Heart right ventricle (tissue), 16 donors: ENCODE measurements around the gene RPS15. TPM values are rescaled to one million over a fixed set of nuclear protein-coding genes. Genes with fewer than 3 reads are reported as not detected.

ENCODE experiments used
- ATAC-seq, 8 donors: fragments of 200-7000 bp; cut with Tn5 transposase; one replicate each; pipeline ENCODE4 v1.9.1; 2020; ENCODE audit warnings: mild to moderate bottlenecking in 8 of 8, moderate library complexity in 8 of 8, moderate number of reproducible peaks in 1 of 8
- DNase-seq, 2 donors: peaks; one replicate each; pipeline ENCODE4 v3.0.0-alpha.2; 2020
- H3K27ac ChIP-seq, 10 donors: fragments of 200-600 bp; sonication (generic) in 2 of 10; one replicate each; pipeline versions ENCODE4 v1.5.0 to v1.8.0; 2020 to 2022; ENCODE audit warnings: mild to moderate bottlenecking in 3 of 10
- H3K27me3 ChIP-seq, 7 donors: fragments of 200-600 bp; one replicate each; pipeline ENCODE4 v1.8.0; 2021 to 2022; ENCODE audit warnings: mild to moderate bottlenecking in 2 of 7
- H3K36me3 ChIP-seq, 9 donors: fragments of 200-600 bp; sonication (generic) in 1 of 9; one replicate each; pipeline versions ENCODE4 v1.5.0 to v1.8.0; 2020 to 2022; ENCODE audit warnings: mild to moderate bottlenecking in 2 of 9
- H3K4me1 ChIP-seq, 9 donors: fragments of 200-600 bp; sonication (generic) in 1 of 9; one replicate each; pipeline versions ENCODE4 v1.5.0 to v1.8.0; 2020 to 2022; ENCODE audit warnings: mild to moderate bottlenecking in 4 of 9
- H3K4me3 ChIP-seq, 10 donors: fragments of 200-600 bp; sonication (generic) in 2 of 10; one replicate each; pipeline versions ENCODE4 v1.5.0 to v1.8.0; 2020 to 2022; ENCODE audit warnings: mild to moderate bottlenecking in 7 of 10, moderate library complexity in 2 of 10
- H3K9me3 ChIP-seq, 11 donors: fragments of 200-600 bp in 10 of 11; sonication (generic) in 2 of 11; one replicate each; pipeline versions ENCODE4 v1.5.0 to v1.8.0; 2013 to 2022; ENCODE audit warnings: mild to moderate bottlenecking in 2 of 11, control low read depth in 1 of 11, moderate library complexity in 1 of 11
- whole genome bisulfite sequencing, 2 donors: extraction: QIAGEN DNeasy Blood & Tissue Kit; methylation state at CpG; one replicate each; pipeline ENCODE4 v1.1.7; 2013; ENCODE audit warnings: inconsistent platforms in 1 of 2; 5-methylcytosine and 5-hydroxymethylcytosine counted together
- intact Hi-C, 10 donors: fragments of 100-400 bp; cut with DNase I; formaldehyde crosslinking; loops; one replicate each; pipeline versions ENCODE4 v1.11.1 to v1.14.2; 2022
- polyA plus RNA-seq, 2 donors: library from polyadenylated mRNA; stranded (reverse); fragments of 200-250 nt; gene quantifications; one replicate each; pipeline ENCODE4 v1.2.3, GENCODE V29; 2013
- total RNA-seq, 10 donors: library from RNA; stranded (reverse); fragmentation: NEBNext Ultra II Directional in 3 of 10; extraction: Animal tissue kit (Norgen Biotek cat#: 25700) in 3 of 10; gene quantifications; one replicate each; pipeline versions ENCODE4 v1.2.1 to v1.2.4, GENCODE V29; 2021 to 2023
- TF ChIP-seq, protein P1 (sequence below), 9 donors: fragments of 200-600 bp; sonication (generic) in 2 of 9; IDR thresholded peaks; one replicate each; pipeline versions ENCODE4 v1.5.0 to v1.8.0; 2021 to 2022; ENCODE audit warnings: antibody characterized with exemption in 9 of 9, mild to moderate bottlenecking in 5 of 9, moderate library complexity in 1 of 9
- donor health status: Arrhythmogenic right ventricular cardiomyopathy.
- donor health status: ischemic (EF 13 %, LVEDD 7.1; RV severe dilation, severe dysfunction).
- donor health status: healthy with polysubstance abuse.
- donor health status: DM: no; HTN: yes; CAD: no.
- donor health status: DM: no; HTN: no; CAD: no.
- donor health status: ischemic (EF 25% LVEDD 6.9; RV normal size, moderate dysfunction).
- donor health status: ischemic (EF 25% LVEDD 5.7; RV mildly dilated, moderate dysfunction).
- donor health status: healthy.
- donor health status: DM: yes; HTN: yes; CAD: no.
- donor health status: Ischemic cardiomyopathy.
- donor health status: ischemic (EF 35%, LVEDD 5.7; RV mildly dilated, moderate dysfunction).
- donor health status: nonischemic (EF 11% LVEDD 7.7; RV severe dilation, severe dysfunction).
- donor health status: DM: yes; HTN: yes; CAD: no.
- donor health status: PGD.
- donor health status: ischemic (EF 29% LVEDD 5.4; RV normal size, mild dysfunction).
- donor health status: nonischemic (EF 23%, LVEDD 6.1; RV moderate dilation, normal function).

RPS15 gene
- total and polyA plus RNA-seq, 12 donors = 480 to 3,724 (median 607) TPM

DNA sequence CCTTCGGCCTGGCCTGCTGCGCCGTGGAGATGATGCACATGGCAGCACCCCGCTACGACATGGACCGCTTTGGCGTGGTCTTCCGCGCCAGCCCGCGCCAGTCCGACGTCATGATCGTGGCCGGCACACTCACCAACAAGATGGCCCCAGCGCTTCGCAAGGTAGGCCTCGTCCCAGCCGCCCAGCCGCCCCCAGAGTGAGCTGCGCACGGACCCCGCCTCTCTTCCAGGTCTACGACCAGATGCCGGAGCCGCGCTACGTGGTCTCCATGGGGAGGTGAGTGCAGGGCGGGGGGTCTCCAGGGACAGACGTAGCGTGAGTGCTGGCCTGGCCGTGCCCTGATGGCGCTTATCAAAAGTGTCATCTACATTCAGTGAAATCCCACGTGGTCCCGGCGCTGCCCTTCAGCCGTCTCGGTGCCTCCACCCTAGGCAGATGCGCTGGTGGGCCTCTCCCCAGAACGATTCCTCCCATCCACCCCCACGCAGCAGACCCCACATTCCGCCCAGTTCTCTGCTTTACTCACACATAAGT lies 47.2 kb upstream of the RPS15 start:
- Histone ChIP-seq H3K27me3 (no peaks in the 10 kb centered on the region), H3K4me3 (no peak overlapping the region), H3K36me3 (peaks cover 0 to 84% (median 43%) of the 10 kb centered on the region in 9 donors), H3K4me1 (peaks cover 9 to 49% (median 27%) of the 10 kb centered on the region in 9 donors), H3K9me3 (no peaks in the 10 kb centered on the region), H3K27ac (no peak overlapping the region)
- DNase-seq (peak in 1 of 2 donors; percentile 17), ATAC-seq (no peak)
- intact Hi-C loops = no loop called here
- TF ChIP-seq, protein P1, sequence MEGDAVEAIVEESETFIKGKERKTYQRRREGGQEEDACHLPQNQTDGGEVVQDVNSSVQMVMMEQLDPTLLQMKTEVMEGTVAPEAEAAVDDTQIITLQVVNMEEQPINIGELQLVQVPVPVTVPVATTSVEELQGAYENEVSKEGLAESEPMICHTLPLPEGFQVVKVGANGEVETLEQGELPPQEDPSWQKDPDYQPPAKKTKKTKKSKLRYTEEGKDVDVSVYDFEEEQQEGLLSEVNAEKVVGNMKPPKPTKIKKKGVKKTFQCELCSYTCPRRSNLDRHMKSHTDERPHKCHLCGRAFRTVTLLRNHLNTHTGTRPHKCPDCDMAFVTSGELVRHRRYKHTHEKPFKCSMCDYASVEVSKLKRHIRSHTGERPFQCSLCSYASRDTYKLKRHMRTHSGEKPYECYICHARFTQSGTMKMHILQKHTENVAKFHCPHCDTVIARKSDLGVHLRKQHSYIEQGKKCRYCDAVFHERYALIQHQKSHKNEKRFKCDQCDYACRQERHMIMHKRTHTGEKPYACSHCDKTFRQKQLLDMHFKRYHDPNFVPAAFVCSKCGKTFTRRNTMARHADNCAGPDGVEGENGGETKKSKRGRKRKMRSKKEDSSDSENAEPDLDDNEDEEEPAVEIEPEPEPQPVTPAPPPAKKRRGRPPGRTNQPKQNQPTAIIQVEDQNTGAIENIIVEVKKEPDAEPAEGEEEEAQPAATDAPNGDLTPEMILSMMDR (IDR thresholded peaks at IDR 0.05) = no peak
- WGBS, 2 donors = 80 to 85% methylated on average over 42 of the region's 42 CpGs

DNA sequence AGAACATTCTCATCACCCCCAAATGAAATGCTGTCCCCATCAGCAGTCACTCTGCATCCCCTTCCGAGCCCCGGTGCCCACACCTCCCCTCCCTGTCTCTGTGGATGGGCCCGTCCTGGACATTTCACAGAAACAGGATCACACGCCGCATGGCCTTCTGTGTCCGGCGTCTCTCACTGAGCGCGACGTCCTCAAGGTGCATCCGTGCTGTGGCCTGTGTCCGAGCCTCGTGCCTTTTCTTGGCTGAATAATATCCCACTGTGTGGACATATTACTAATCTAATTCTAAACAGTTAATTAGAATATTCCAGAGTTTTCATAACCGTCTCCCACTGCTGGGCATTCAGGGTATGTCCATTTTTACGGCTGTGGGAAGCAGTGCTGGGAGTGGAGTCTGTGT lies 45.8 kb upstream of the RPS15 start:
- peaks cover 10 to 48% (median 24%) of the 10 kb centered on the region in 9 donors for H3K4me1 ChIP-seq
- ATAC-seq (no peak), DNase-seq (no peak)
- H3K9me3 ChIP-seq = no peaks in the 10 kb centered on the region
- H3K4me3 ChIP-seq = no peak overlapping the region
- no peaks in the 10 kb centered on the region for H3K27me3 ChIP-seq
- H3K36me3 ChIP-seq = peaks cover 0 to 76% (median 43%) of the 10 kb centered on the region in 9 donors
- TF ChIP-seq, protein P1 (IDR thresholded peaks at IDR 0.05) = no peak
- intact Hi-C loops = loop anchor here in 1 of 10 donors (1.0 kb wide), 1 partner anchor 8 kb away; no protein-coding TSS in a partner anchor
- no peak overlapping the region for H3K27ac ChIP-seq
- 91 to 94% methylated on average over 15 of the region's 15 CpGs for WGBS, 2 donors

DNA sequence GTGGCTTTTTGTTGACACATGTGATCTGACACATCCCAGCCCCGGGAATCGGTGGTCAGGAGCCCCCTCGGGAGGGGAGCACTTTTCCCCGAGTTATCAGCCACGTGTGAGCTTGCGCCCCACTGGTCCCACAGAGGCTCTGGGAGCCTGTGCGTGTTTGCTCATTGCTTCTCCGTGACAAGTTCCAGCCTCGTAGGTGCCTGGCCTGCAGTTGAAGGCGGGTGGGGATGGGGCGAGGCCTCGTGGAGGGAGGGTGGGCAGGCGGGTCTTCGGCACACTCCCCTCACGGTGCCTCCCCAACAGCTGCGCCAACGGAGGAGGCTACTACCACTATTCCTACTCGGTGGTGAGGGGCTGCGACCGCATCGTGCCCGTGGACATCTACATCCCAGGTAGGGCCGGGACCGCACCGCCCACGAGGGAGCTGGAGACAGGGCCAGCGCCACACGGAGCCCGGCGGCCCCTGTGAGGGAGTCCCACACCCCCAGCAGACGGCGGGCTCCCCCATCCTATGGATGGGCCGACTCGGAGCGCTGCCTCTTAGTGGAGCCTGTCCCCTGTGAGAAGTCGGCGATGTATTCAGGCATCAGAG lies 45.2 kb upstream of the RPS15 start:
- ATAC-seq (no peak), DNase-seq (no peak)
- Histone ChIP-seq H3K4me1 (peaks cover 10 to 42% (median 22%) of the 10 kb centered on the region in 9 donors), H3K9me3 (no peaks in the 10 kb centered on the region), H3K27me3 (no peaks in the 10 kb centered on the region), H3K36me3 (peaks cover 0 to 73% (median 43%) of the 10 kb centered on the region in 9 donors), H3K27ac (no peak overlapping the region), H3K4me3 (no peak overlapping the region)
- 85 to 91% methylated on average over 37 of the region's 37 CpGs for WGBS, 2 donors
- TF ChIP-seq, protein P1 (IDR thresholded peaks at IDR 0.05) = no peak
- intact Hi-C loops = loop anchor here in 1 of 10 donors (1.0 kb wide), 1 partner anchor 7 kb away; no protein-coding TSS in a partner anchor

DNA sequence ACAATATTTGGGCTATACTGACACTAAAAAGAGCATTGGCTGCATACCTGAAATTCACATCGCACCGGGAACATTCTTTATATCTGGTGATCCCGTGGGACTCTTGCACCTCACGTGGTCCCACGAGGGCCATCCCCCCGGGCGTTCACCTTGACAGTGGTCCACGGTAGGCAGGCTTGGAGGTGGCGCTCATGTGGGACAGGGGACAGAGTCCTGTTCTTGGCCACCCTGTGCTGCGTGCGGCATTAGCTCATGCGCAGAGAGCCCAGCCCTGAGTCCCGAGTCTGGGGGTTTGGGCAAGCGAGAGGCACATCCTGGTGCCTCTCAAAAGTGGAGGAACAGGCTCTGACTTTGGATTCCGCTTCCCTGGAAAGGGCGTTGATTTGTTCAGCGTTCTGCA lies 44.4 kb upstream of the RPS15 start:
- TF ChIP-seq, protein P1 (IDR thresholded peaks at IDR 0.05) = no peak
- no peak overlapping the region for H3K4me3 ChIP-seq
- no peak overlapping the region for H3K27ac ChIP-seq
- DNase-seq (no peak), ATAC-seq (no peak)
- no peaks in the 10 kb centered on the region for H3K27me3 ChIP-seq
- H3K9me3 ChIP-seq = no peaks in the 10 kb centered on the region
- peaks cover 10 to 34% (median 19%) of the 10 kb centered on the region in 9 donors for H3K4me1 ChIP-seq
- intact Hi-C loops = no loop called here
- 89% methylated on average over 17 of the region's 17 CpGs for WGBS, 2 donors
- peaks cover 0 to 70% (median 43%) of the 10 kb centered on the region in 9 donors for H3K36me3 ChIP-seq
